Keratinocyte (primary cell): Measurements from ENCODE around the gene TFCP2L1. TPM values are rescaled to one million over a fixed set of nuclear protein-coding genes. Genes with fewer than 3 reads are reported as not detected.
A peak's percentile ranks its signal among the peaks of the same experiment; 100 is the strongest.

Source experiments
- DNase-seq: peaks from one replicate; pipeline ENCODE4 v3.0.0-alpha.2; 2011; ENCODE audit warnings: low read depth, missing footprints, low spot score
- FAIRE-seq: peaks from 2 replicates; lab custom pipeline; 2011; peaks lifted over from hg19 to GRCh38; lab: Jason Lieb, UNC
- H2AFZ ChIP-seq: 2 replicates; pipeline ENCODE4 v1.6.0; 2012; ENCODE audit warnings: low read length, control low read depth, inconsistent platforms; ENCODE audit not compliant: control insufficient read depth
- H3K27ac ChIP-seq: 2 replicates; pipeline ENCODE4 v1.5.1; 2011; ENCODE audit warnings: low read length; ENCODE audit not compliant: control insufficient read depth, insufficient read depth
- H3K27me3 ChIP-seq: 3 replicates; pipeline ENCODE4 v1.6.0; 2011; ENCODE audit warnings: low read length; ENCODE audit not compliant: control insufficient read depth, insufficient read depth; ENCODE audit errors: extremely low read depth
- H3K36me3 ChIP-seq, 2 experiments: 2 replicates in 1 of 2; 3 replicates in 1 of 2; pipeline ENCODE4 v1.5.1; 2011; ENCODE audit warnings: low read length in 2 of 2, mild to moderate bottlenecking in 1 of 2; ENCODE audit not compliant: control insufficient read depth in 2 of 2, insufficient read depth in 2 of 2; ENCODE audit errors: extremely low read depth in 1 of 2
- H3K4me1 ChIP-seq: 3 replicates; pipeline ENCODE4 v1.5.1; 2011; ENCODE audit warnings: low read length; ENCODE audit not compliant: control insufficient read depth, insufficient read depth; ENCODE audit errors: extremely low read depth
- H3K4me2 ChIP-seq: 3 replicates; pipeline ENCODE4 v1.6.0; 2011; ENCODE audit warnings: low read depth, low read length; ENCODE audit not compliant: control insufficient read depth, insufficient read depth; ENCODE audit errors: extremely low read depth
- H3K4me3 ChIP-seq, 3 experiments: fragments of 200-600 bp in 1 of 3; sonication (generic) in 1 of 3; 2 replicates in 2 of 3; 3 replicates in 1 of 3; pipeline ENCODE4 v1.5.1; 2011 to 2016; ENCODE audit warnings: low read length in 3 of 3, mild to moderate bottlenecking in 3 of 3, control low read depth in 2 of 3, inconsistent platforms in 1 of 3, low read depth in 1 of 3, mixed read lengths in 1 of 3, mixed run types in 1 of 3, moderate library complexity in 1 of 3; ENCODE audit not compliant: control insufficient read depth in 2 of 3, insufficient read depth in 2 of 3; ENCODE audit errors: extremely low read depth in 1 of 3
- H3K79me2 ChIP-seq: 2 replicates; pipeline ENCODE4 v1.6.0; 2012; ENCODE audit warnings: low read length; ENCODE audit not compliant: control insufficient read depth, insufficient read depth
- H3K9ac ChIP-seq: 3 replicates; pipeline ENCODE4 v1.6.0; 2011; ENCODE audit warnings: low read length; ENCODE audit not compliant: control insufficient read depth, insufficient read depth; ENCODE audit errors: extremely low read depth
- H3K9me1 ChIP-seq: 3 replicates; pipeline ENCODE4 v1.6.0; 2011; ENCODE audit warnings: low read length; ENCODE audit not compliant: control insufficient read depth, insufficient read depth; ENCODE audit errors: extremely low read depth
- H3K9me3 ChIP-seq: 2 replicates; pipeline ENCODE4 v1.5.1; 2012; ENCODE audit warnings: low read depth, low read length; ENCODE audit not compliant: control insufficient read depth
- H4K20me1 ChIP-seq: 3 replicates; pipeline ENCODE4 v1.6.0; 2011; ENCODE audit warnings: low read length; ENCODE audit not compliant: control insufficient read depth, insufficient read depth; ENCODE audit errors: extremely low read depth
- CTCF ChIP-seq, 3 experiments: IDR thresholded peaks in 1 of 3; conservative IDR thresholded peaks in 1 of 3; optimal IDR thresholded peaks in 1 of 3; 2 replicates in 2 of 3; 3 replicates in 1 of 3; pipeline versions ENCODE3 to v1.5.1; 2011; ENCODE audit warnings: low read length in 3 of 3, mild to moderate bottlenecking in 3 of 3, moderate library complexity in 2 of 3, control low read depth in 1 of 3, inconsistent platforms in 1 of 3; ENCODE audit not compliant: insufficient read depth in 2 of 3; ENCODE audit errors: extremely low read depth in 1 of 3
- EZH2 ChIP-seq: IDR thresholded peaks from one replicate; pipeline ENCODE4 v1.6.1; 2012; ENCODE audit warnings: inconsistent platforms, mild to moderate bottlenecking, low read length, moderate library complexity
- dilution Hi-C: fragments of 300-500 bp; cut with MboI; formaldehyde crosslinking; loops from one replicate; pipeline ENCODE4 v1.7.0; 2020; ENCODE audit warnings: low sequenced_read_pairs; ENCODE audit not compliant: extremely low pct_ligation_motif_present
- polyA plus RNA-seq, 5 experiments: library from polyadenylated mRNA; depleted of rRNA in 3 of 5; stranded (reverse) in 3 of 5; stranded (forward) in 1 of 5; unstranded in 1 of 5; fragments of >200 nt; gene quantifications; 1 replicate in 1 of 5; 2 replicates in 3 of 5; 3 replicates in 1 of 5; pipeline versions ENCODE4 v1.2.1 to v1.2.3, GENCODE V29; 2011 to 2012; ENCODE audit warnings: missing spikeins in 2 of 5, low read depth in 1 of 5, low replicate concordance in 1 of 5

Gene TFCP2L1
- polyA plus RNA-seq, 1 donor (not counting 4 experiments of a cell fraction or from before 2014, with no cell fraction given): 29.4 TPM

- no peak overlapping the region for H2AFZ ChIP-seq
- H3K4me3 ChIP-seq: no peak overlapping the region
- no peak overlapping the region for H3K27ac ChIP-seq
- H3K79me2 ChIP-seq: no peaks in the 10 kb centered on the region
- H3K36me3 ChIP-seq: no peaks in the 10 kb centered on the region
- TF ChIP-seq EZH2: no peak
- TF ChIP-seq CTCF (optimal IDR thresholded peaks at IDR 0.05 in 1 of 3, IDR thresholded peaks at IDR 0.05 in 1 of 3, conservative IDR thresholded peaks at IDR 0.05 in 1 of 3; ENCODE audit: extremely low read depth in 1 of 3, insufficient read depth in 2 of 3, low read length in 3 of 3): peak in 1 of 3 experiments; percentile 42
- H3K4me2 ChIP-seq: no peak overlapping the region
- no peak for FAIRE-seq
- H4K20me1 ChIP-seq: no peaks in the 10 kb centered on the region
- no peaks in the 10 kb centered on the region for H3K9me1 ChIP-seq
- dilution Hi-C loops: no loop called here
- H3K9me3 ChIP-seq: no peaks in the 10 kb centered on the region
- H3K4me1 ChIP-seq: no peaks in the 10 kb centered on the region
- no peak for DNase-seq
- H3K9ac ChIP-seq: no peak overlapping the region
- no peaks in the 10 kb centered on the region for H3K27me3 ChIP-seq
Observed at GRCh38 chr2:121294881-121295840, 10.2 kb upstream of the TFCP2L1 start.

GRCh38 chr2:121293450-121294325 is 8.7 kb upstream of the TFCP2L1 start:
- dilution Hi-C loops: no loop called here
- no peak overlapping the region for H3K9ac ChIP-seq
- H3K9me3 ChIP-seq: no peaks in the 10 kb centered on the region
- no peak for TF ChIP-seq CTCF (optimal IDR thresholded peaks at IDR 0.05 in 1 of 3, IDR thresholded peaks at IDR 0.05 in 1 of 3, conservative IDR thresholded peaks at IDR 0.05 in 1 of 3; ENCODE audit: extremely low read depth in 1 of 3, insufficient read depth in 2 of 3, low read length in 3 of 3)
- TF ChIP-seq EZH2: no peak
- FAIRE-seq (no peak), DNase-seq (no peak)
- H3K4me2 ChIP-seq: no peak overlapping the region
- H3K27ac ChIP-seq: no peak overlapping the region
- no peaks in the 10 kb centered on the region for H3K79me2 ChIP-seq
- no peaks in the 10 kb centered on the region for H3K36me3 ChIP-seq
- H3K4me3 ChIP-seq: no peak overlapping the region
- H3K27me3 ChIP-seq: no peaks in the 10 kb centered on the region
- H4K20me1 ChIP-seq: no peaks in the 10 kb centered on the region
- H2AFZ ChIP-seq: no peak overlapping the region
- H3K9me1 ChIP-seq: no peaks in the 10 kb centered on the region
- peaks cover under 1% of the 10 kb centered on the region for H3K4me1 ChIP-seq
